ENCODE data around the gene ZNF750.

DNA sequence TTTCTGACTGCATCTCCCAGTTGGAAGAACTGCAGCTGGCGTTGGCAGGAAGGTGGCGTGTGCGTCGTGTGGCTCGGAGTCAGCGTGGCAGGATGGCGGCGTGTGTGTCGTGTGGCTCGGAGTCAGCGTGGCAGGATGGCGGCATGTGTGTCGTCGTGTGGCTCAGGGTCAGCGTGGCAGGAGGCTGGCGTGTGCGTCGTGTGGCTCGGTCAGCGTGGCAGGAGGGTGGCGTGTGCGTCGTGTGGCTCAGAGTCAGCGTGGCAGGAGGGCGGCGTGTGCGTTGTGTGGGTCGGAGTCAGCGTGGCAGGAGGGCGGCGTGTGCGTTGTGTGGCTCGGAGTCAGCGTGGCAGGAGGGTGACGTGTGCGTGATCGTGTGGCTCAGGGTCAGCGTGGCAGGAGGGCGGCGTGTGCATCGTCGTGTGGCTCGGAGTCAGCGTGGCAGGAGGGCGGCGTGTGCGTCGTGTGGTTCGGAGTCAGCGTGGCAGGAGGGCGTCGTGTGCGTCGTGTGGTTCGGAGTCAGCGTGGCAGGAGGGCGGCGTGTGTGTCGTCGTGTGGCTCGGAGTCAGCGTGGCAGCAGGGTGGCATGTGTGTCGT, 38.3 kb downstream of the ZNF750 start:
- TF ChIP-seq, protein P1, sequence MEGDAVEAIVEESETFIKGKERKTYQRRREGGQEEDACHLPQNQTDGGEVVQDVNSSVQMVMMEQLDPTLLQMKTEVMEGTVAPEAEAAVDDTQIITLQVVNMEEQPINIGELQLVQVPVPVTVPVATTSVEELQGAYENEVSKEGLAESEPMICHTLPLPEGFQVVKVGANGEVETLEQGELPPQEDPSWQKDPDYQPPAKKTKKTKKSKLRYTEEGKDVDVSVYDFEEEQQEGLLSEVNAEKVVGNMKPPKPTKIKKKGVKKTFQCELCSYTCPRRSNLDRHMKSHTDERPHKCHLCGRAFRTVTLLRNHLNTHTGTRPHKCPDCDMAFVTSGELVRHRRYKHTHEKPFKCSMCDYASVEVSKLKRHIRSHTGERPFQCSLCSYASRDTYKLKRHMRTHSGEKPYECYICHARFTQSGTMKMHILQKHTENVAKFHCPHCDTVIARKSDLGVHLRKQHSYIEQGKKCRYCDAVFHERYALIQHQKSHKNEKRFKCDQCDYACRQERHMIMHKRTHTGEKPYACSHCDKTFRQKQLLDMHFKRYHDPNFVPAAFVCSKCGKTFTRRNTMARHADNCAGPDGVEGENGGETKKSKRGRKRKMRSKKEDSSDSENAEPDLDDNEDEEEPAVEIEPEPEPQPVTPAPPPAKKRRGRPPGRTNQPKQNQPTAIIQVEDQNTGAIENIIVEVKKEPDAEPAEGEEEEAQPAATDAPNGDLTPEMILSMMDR (IDR thresholded peaks at IDR 0.05; ENCODE audit: low read depth, low read length), result no peak
- TF ChIP-seq POLR2A (IDR thresholded peaks at IDR 0.05; ENCODE audit: extremely low read depth, insufficient read length) (no peak), MYC (IDR thresholded peaks at IDR 0.05; ENCODE audit: low read depth, low read length) (no peak)

Data from NB4 (cell line).